ENCODE measurements around the gene PCSK4.

PCSK4 gene

DNA sequence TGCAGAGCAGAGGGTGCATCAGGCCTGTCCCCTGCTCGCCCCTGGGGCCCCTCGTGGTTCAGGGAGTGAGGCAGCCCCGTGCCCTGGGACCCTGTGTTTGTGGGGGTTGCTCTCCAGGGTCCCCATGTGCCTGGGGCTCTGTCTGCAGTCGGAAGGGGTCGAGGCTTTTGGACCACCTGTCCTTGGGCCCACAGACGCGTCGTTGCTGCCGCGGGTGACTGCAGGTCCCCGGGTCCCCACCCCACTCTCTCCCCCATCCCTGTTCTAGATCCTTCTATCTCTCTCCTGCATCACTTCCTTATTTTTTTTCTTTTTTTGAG is 1.9 kb downstream of the PCSK4 start:
- no peak for TF ChIP-seq CTCF (IDR thresholded peaks at IDR 0.05; ENCODE audit: borderline replicate concordance, insufficient read depth, low read depth, low read length)
- no peak overlapping the region for H3K4me3 ChIP-seq (ENCODE audit: low read depth, low read length)

DNA sequence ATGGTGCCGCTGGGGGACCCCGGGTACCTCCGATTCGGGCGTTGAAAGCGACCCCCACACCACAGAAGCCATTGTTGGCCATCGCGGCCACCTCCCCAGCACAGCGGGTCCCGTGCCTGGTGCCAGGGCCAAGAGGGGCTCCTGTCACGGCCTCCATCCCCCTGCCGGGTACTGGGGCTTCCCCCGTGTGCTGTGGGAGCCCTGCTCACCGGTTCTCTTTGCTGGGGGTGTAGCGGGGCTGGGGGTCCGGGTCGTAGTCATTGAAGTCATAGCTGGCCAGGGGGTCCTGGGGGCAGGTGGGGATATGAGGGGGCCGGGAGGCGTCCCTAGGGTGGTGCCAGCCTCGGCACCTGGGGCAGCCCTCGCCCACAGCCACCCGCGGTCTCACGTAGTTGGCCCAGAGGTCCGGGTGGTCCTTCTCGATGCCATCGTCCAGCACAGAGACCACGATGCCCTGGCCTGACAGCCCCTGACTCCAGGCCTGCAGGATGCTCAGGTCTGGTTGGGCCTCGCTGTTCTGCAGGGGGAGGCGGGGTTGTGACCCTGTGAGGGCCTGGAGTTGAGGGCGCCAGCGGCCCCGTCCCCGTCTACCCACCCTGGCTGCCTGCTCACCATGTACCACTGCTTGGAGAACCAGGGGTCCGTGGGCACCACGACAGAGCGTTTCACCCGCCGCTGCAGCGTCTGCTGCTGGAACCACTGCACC is 2.4 kb downstream of the PCSK4 start:
- TF ChIP-seq CTCF (IDR thresholded peaks at IDR 0.05; ENCODE audit: borderline replicate concordance, insufficient read depth, low read depth, low read length), result no peak
- H3K4me3 ChIP-seq (ENCODE audit: low read depth, low read length), result no peak overlapping the region

GRCh38 chr19:1486720-1487575 is 3.2 kb downstream of the PCSK4 start:
- H3K4me3 ChIP-seq (ENCODE audit: low read depth, low read length), result no peak overlapping the region
- TF ChIP-seq CTCF (IDR thresholded peaks at IDR 0.05; ENCODE audit: borderline replicate concordance, insufficient read depth, low read depth, low read length), result no peak

DNA sequence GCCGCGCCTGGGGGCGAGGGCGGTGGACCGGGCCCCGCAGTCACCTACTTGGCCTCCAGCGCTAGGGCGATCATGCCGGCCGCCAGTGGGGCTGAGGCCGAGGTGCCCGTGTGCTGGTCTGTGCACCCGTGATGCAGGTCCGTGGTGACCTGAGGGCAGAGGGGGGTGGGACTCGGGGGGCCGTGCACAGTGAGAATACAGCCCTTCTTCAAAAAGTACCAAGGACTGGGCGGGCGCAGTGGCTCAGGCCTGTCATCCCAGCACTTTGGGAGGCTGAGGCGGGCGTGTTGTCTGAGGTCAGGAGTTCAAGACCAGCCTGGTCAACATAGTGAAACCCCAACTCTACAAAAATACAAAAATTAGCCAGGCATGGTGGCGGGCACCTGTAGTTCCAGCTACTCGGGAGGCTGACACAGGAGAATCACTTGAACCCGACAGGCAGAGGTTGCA is 6.1 kb downstream of the PCSK4 start:
- no peak for TF ChIP-seq CTCF (IDR thresholded peaks at IDR 0.05; ENCODE audit: borderline replicate concordance, insufficient read depth, low read depth, low read length)
- no peak overlapping the region for H3K4me3 ChIP-seq (ENCODE audit: low read depth, low read length)

DNA sequence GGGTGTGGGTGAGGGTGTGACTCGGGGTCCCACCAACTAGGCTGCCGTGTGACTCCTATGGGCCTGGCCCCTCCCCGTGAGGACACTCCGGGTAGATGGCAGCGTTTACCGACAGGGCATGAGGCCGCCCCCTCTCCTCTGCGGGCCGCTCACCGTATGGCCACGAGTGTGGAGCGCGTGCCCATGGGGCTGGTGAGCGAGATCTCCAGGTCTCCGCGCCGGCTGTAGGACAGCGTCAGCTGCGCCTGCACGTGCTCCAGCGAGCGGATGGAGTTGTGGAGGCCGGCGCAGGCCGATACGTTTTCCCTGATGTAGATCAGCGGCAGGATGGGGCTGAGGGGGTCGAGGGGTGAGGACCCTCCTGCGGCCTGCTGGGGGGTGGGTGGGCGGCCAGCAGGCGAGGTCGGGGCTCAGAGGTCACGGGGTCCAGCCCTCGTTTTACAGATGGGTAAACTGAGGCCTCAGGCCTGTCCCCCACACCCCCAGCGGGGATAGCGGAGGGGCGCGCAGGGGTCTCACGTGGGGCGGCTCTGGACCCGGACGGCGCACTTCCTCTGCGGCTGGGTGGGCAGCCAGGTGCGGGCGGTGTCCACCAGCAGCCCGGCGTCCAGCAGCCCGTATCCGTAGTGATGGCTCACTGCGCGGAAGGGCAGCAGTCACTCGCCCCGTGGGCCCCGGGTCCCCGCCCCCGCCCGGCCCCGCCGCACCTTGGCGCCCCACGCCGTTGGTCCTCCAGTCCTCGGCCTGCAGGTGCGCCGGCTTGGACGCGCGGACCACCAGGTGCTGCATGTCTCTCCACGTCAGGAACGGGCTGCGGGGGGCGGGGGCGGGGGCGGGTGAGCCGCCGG is 6.8 kb downstream of the PCSK4 start:
- TF ChIP-seq CTCF (IDR thresholded peaks at IDR 0.05; ENCODE audit: borderline replicate concordance, insufficient read depth, low read depth, low read length), result no peak
- no peak overlapping the region for H3K4me3 ChIP-seq (ENCODE audit: low read depth, low read length)

- no peak for TF ChIP-seq CTCF (IDR thresholded peaks at IDR 0.05; ENCODE audit: borderline replicate concordance, insufficient read depth, low read depth, low read length)
- H3K4me3 ChIP-seq (ENCODE audit: low read depth, low read length), result no peak overlapping the region
Measured at GRCh38 chr19:1482361-1483130, 7.6 kb downstream of the PCSK4 start.

Data from GM12875 (cell line).